OCI-LY3 (cell line): ENCODE data around the gene ADGRV1.

Experiments
- H2AFZ ChIP-seq: fragments of 200-600, 300-600 bp; shearing (Covaris generic); 2 replicates; pipeline ENCODE4 v1.6.0; 2014; ENCODE audit warnings: antibody characterized with exemption, low read depth, low read length
- H3K27ac ChIP-seq: fragments of 200-600, 300-600 bp; sonication (generic); 2 replicates; pipeline ENCODE4 v1.5.1; 2014; ENCODE audit warnings: mild to moderate bottlenecking, low read length, moderate library complexity, mixed read lengths
- H3K27me3 ChIP-seq: fragments of 200-600, 300-600 bp; sonication (generic); 2 replicates; pipeline ENCODE4 v1.6.1; 2014; ENCODE audit warnings: low read depth, low read length, mixed read lengths
- H3K36me3 ChIP-seq: fragments of 200-600, 300-600 bp; sonication (generic); replicated peaks from 2 replicates; pipeline ENCODE3; 2014; ENCODE audit warnings: low read depth, low read length, mixed read lengths
- H3K4me1 ChIP-seq: fragments of 300-600, 200-600 bp; sonication (generic); 2 replicates; pipeline ENCODE4 v1.6.1; 2014; ENCODE audit warnings: low read length, mixed read lengths
- H3K4me2 ChIP-seq: fragments of 200-600, 300-600 bp; sonication (generic); 2 replicates; pipeline ENCODE4 v1.6.1; 2014; ENCODE audit warnings: low read length, mixed read lengths
- H3K4me3 ChIP-seq: fragments of 300-600, 200-600 bp; sonication (generic); 2 replicates; pipeline ENCODE4 v1.5.1; 2014; ENCODE audit warnings: antibody characterized with exemption, mild to moderate bottlenecking, low read length, moderate library complexity
- H3K79me2 ChIP-seq: fragments of 300-600, 200-600 bp; shearing (Covaris generic); 2 replicates; pipeline ENCODE4 v1.6.1; 2014; ENCODE audit warnings: mild to moderate bottlenecking, low read length, mixed read lengths
- H3K9ac ChIP-seq: fragments of 300-600, 200-600 bp; shearing (Covaris generic); 2 replicates; pipeline ENCODE4 v1.6.0; 2014; ENCODE audit warnings: mild to moderate bottlenecking, low read length, moderate library complexity
- H3K9me3 ChIP-seq: fragments of 200-600, 300-600 bp; shearing (Covaris generic); 2 replicates; pipeline ENCODE4 v1.6.1; 2014; ENCODE audit warnings: low read length, mixed read lengths; ENCODE audit not compliant: insufficient read depth
- H4K20me1 ChIP-seq: fragments of 200-600, 300-600 bp; sonication (generic); 2 replicates; pipeline ENCODE4 v1.6.1; 2016; ENCODE audit warnings: low read length, mixed read lengths; ENCODE audit not compliant: insufficient read depth
- CTCF ChIP-seq: fragments of 200-600, 300-600 bp; sonication (generic); IDR thresholded peaks from 2 replicates; pipeline ENCODE4 v1.5.1; 2014; ENCODE audit warnings: antibody characterized with exemption, low read length, low read depth
- EZH2phosphoT487 ChIP-seq: fragments of 200-600 bp; shearing (Covaris generic); IDR thresholded peaks from 2 replicates; pipeline ENCODE4 v1.6.1; 2018; ENCODE audit warnings: antibody characterized with exemption, mixed run types, low read depth

Gene ADGRV1

GRCh38 chr5:90645024-90645610 lies 86.5 kb downstream of the ADGRV1 start:
- Histone ChIP-seq H3K27me3 (no peaks in the 10 kb centered on the region), H3K36me3 (no peaks in the 10 kb centered on the region), H3K9me3 (no peaks in the 10 kb centered on the region), H3K4me3 (no peak overlapping the region), H3K27ac (no peak overlapping the region), H3K4me2 (no peak overlapping the region), H3K4me1 (no peaks in the 10 kb centered on the region; the same call in 1 of the 2 replicates), H2AFZ (no peak overlapping the region), H4K20me1 (no peaks in the 10 kb centered on the region), H3K79me2 (no peaks in the 10 kb centered on the region), H3K9ac (no peak overlapping the region)
- no peak for TF ChIP-seq EZH2phosphoT487
- no peak for TF ChIP-seq CTCF

- TF ChIP-seq CTCF (no peak), EZH2phosphoT487 (no peak)
- Histone ChIP-seq H3K9ac (no peak overlapping the region), H3K36me3 (no peaks in the 10 kb centered on the region), H3K27me3 (no peaks in the 10 kb centered on the region), H2AFZ (no peak overlapping the region), H3K4me1 (no peaks in the 10 kb centered on the region), H4K20me1 (no peaks in the 10 kb centered on the region), H3K27ac (no peak overlapping the region), H3K9me3 (no peaks in the 10 kb centered on the region), H3K79me2 (no peaks in the 10 kb centered on the region), H3K4me3 (no peak overlapping the region), H3K4me2 (no peak overlapping the region)
Observed at GRCh38 chr5:90650767-90651166, 92.2 kb downstream of the ADGRV1 start.

GRCh38 chr5:90654215-90654614 lies 95.6 kb downstream of the ADGRV1 start:
- no peaks in the 10 kb centered on the region for H3K36me3 ChIP-seq
- H3K4me2 ChIP-seq: no peak overlapping the region
- no peak overlapping the region for H3K4me3 ChIP-seq
- H3K9me3 ChIP-seq: no peaks in the 10 kb centered on the region
- no peaks in the 10 kb centered on the region for H3K4me1 ChIP-seq
- no peaks in the 10 kb centered on the region for H3K27me3 ChIP-seq
- H4K20me1 ChIP-seq: no peaks in the 10 kb centered on the region
- TF ChIP-seq EZH2phosphoT487 (no peak), CTCF (no peak)
- H3K79me2 ChIP-seq: no peaks in the 10 kb centered on the region
- H2AFZ ChIP-seq: no peak overlapping the region
- no peak overlapping the region for H3K27ac ChIP-seq
- no peak overlapping the region for H3K9ac ChIP-seq

DNA sequence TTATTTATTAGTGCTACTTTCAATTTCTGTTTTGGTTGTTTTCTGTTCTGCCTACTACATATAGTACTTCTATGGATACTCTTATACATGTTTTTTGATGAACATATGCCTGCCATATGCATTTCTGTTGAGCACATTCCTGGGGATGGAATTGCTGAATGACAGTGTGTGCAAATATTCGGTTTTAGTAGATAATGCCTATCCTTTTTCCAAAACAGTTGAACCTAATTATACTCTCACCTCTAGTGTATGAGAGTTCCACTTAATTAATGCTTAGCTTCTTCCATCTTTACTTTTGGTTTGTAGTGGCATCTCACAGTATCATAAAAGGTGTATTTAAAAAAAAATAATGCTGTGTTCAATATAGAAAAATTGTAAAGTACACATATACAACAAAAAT lies 96.8 kb downstream of the ADGRV1 start:
- Histone ChIP-seq H3K27me3 (no peaks in the 10 kb centered on the region), H4K20me1 (no peaks in the 10 kb centered on the region), H3K4me1 (no peaks in the 10 kb centered on the region), H3K79me2 (no peaks in the 10 kb centered on the region), H2AFZ (no peak overlapping the region), H3K4me2 (no peak overlapping the region), H3K27ac (no peak overlapping the region), H3K9ac (no peak overlapping the region), H3K4me3 (no peak overlapping the region), H3K9me3 (no peaks in the 10 kb centered on the region), H3K36me3 (no peaks in the 10 kb centered on the region)
- TF ChIP-seq EZH2phosphoT487: no peak
- TF ChIP-seq CTCF: no peak
